Liver (tissue), 9 donors: ENCODE measurements around the gene DAPK1. TPM values are rescaled to one million over a fixed set of nuclear protein-coding genes. Genes with fewer than 3 reads are reported as not detected.

ENCODE experiments used
- DNase-seq: peaks from one replicate; pipeline ENCODE4 v3.0.0-alpha.2; 2017; ENCODE audit warnings: low spot score
- H3K27ac ChIP-seq, 2 donors: one replicate each; pipeline ENCODE4 v1.7.0; 2013; ENCODE audit warnings: inconsistent platforms in 2 of 2, low read length in 2 of 2, control low read depth in 1 of 2, low read depth in 1 of 2, mild to moderate bottlenecking in 1 of 2
- H3K27me3 ChIP-seq, 4 donors: one replicate each; pipeline versions ENCODE4 v1.6.1 to v1.7.0; 2013; ENCODE audit warnings: low read length in 3 of 4, inconsistent platforms in 1 of 4, mild to moderate bottlenecking in 1 of 4, moderate library complexity in 1 of 4; ENCODE audit not compliant: control insufficient read depth in 4 of 4, insufficient read depth in 4 of 4
- H3K36me3 ChIP-seq, 4 donors: one replicate each; pipeline versions ENCODE4 v1.6.1 to v1.7.0; 2013; ENCODE audit warnings: low read length in 3 of 4, mild to moderate bottlenecking in 3 of 4, low read depth in 1 of 4, moderate library complexity in 1 of 4; ENCODE audit not compliant: control insufficient read depth in 4 of 4, insufficient read depth in 3 of 4
- H3K4me1 ChIP-seq, 4 donors: one replicate each; pipeline versions ENCODE4 v1.6.1 to v1.7.0; 2013; ENCODE audit warnings: low read length in 3 of 4, mild to moderate bottlenecking in 3 of 4, moderate library complexity in 1 of 4; ENCODE audit not compliant: control insufficient read depth in 4 of 4, insufficient read depth in 4 of 4
- H3K4me3 ChIP-seq, 3 donors: one replicate each; pipeline versions ENCODE4 v1.6.1 to v1.7.0; 2013; ENCODE audit warnings: low read length in 3 of 3, control low read depth in 1 of 3, low read depth in 1 of 3, mild to moderate bottlenecking in 1 of 3
- H3K9ac ChIP-seq, 2 donors: one replicate each; pipeline ENCODE4 v1.7.0; 2013; ENCODE audit warnings: low read length in 2 of 2, mild to moderate bottlenecking in 2 of 2, moderate library complexity in 2 of 2, control low read depth in 1 of 2, low read depth in 1 of 2
- H3K9me3 ChIP-seq, 4 donors: one replicate each; pipeline versions ENCODE4 v1.6.1 to v1.7.0; 2013; ENCODE audit warnings: low read length in 3 of 4; ENCODE audit not compliant: control insufficient read depth in 4 of 4
- CTCF ChIP-seq: fragments of 150-350 bp; IDR thresholded peaks from 2 replicates; pipeline ENCODE4 v1.5.1; 2017; ENCODE audit warnings: improper control_type of control experiment, low read depth, low read length; ENCODE audit not compliant: missing input control
- EGR1 ChIP-seq, 2 donors: IDR thresholded peaks; 2 replicates each; pipeline ENCODE4 v1.6.1; 2016 to 2018; ENCODE audit warnings: antibody characterized with exemption in 2 of 2, low read depth in 2 of 2
- FOXA1 ChIP-seq: IDR thresholded peaks from 2 replicates; pipeline ENCODE4 v1.6.1; 2016; ENCODE audit warnings: antibody characterized with exemption
- FOXA2 ChIP-seq: IDR thresholded peaks from 2 replicates; pipeline ENCODE4 v1.6.1; 2016; ENCODE audit warnings: antibody characterized with exemption
- GABPA ChIP-seq, 2 donors: IDR thresholded peaks in 1 of 2; conservative IDR thresholded peaks in 1 of 2; 2 replicates each; pipeline ENCODE4 v1.6.1; 2016; ENCODE audit warnings: antibody characterized with exemption in 2 of 2, mild to moderate bottlenecking in 1 of 2, moderate library complexity in 1 of 2
- HNF4A ChIP-seq, 2 donors: conservative IDR thresholded peaks; 2 replicates each; pipeline ENCODE4 v1.6.1; 2016; ENCODE audit warnings: antibody characterized with exemption in 2 of 2, mild to moderate bottlenecking in 2 of 2
- HNF4G ChIP-seq: IDR thresholded peaks from 2 replicates; pipeline ENCODE4 v1.6.1; 2016; ENCODE audit warnings: antibody characterized with exemption
- JUND ChIP-seq, 2 donors: IDR thresholded peaks; 2 replicates each; pipeline ENCODE4 v1.6.1; 2016; ENCODE audit warnings: antibody characterized with exemption in 2 of 2
- MAX ChIP-seq: IDR thresholded peaks from 2 replicates; pipeline ENCODE4 v1.6.1; 2016; ENCODE audit warnings: antibody characterized with exemption
- NR2F2 ChIP-seq: IDR thresholded peaks from 2 replicates; pipeline ENCODE4 v1.6.1; 2016; ENCODE audit warnings: antibody characterized with exemption
- RAD21 ChIP-seq, 2 donors: IDR thresholded peaks; 2 replicates each; pipeline ENCODE4 v1.6.1; 2016; ENCODE audit warnings: antibody characterized with exemption in 2 of 2, mild to moderate bottlenecking in 2 of 2
- RXRA ChIP-seq, 2 donors: IDR thresholded peaks; 2 replicates each; pipeline ENCODE4 v1.6.1; 2017 to 2018; ENCODE audit warnings: antibody characterized with exemption in 2 of 2, mild to moderate bottlenecking in 1 of 2
- SP1 ChIP-seq: IDR thresholded peaks from 2 replicates; pipeline ENCODE4 v1.6.1; 2018; ENCODE audit warnings: antibody characterized with exemption, mild to moderate bottlenecking
- TAF1 ChIP-seq: conservative IDR thresholded peaks from 2 replicates; pipeline ENCODE4 v1.6.1; 2016; ENCODE audit warnings: antibody characterized with exemption, mild to moderate bottlenecking
- YY1 ChIP-seq: IDR thresholded peaks from 2 replicates; pipeline ENCODE4 v1.6.1; 2016; ENCODE audit warnings: antibody characterized with exemption, mild to moderate bottlenecking
- WGBS: extraction: QIAGEN DNeasy Blood & Tissue Kit; methylation state at CpG from one replicate; pipeline ENCODE4 v1.1.7; 2013; 5-methylcytosine and 5-hydroxymethylcytosine counted together
- polyA plus RNA-seq, 2 donors: library from polyadenylated mRNA; stranded (reverse) in 1 of 2; unstranded in 1 of 2; fragments of 200-250 nt in 1 of 2; fragments of >200 nt in 1 of 2; fragmentation: Nextera tagmentation in 1 of 2; extraction: Ambion mirVana in 1 of 2; gene quantifications; one replicate each; pipeline versions ENCODE4 v1.2.1 to v1.2.3, GENCODE V29; 2013 to 2015
- total RNA-seq, 2 donors: library from RNA; depleted of rRNA; stranded (reverse); fragments of >200 nt; gene quantifications; one replicate each; pipeline ENCODE4 v1.2.3, GENCODE V29; 2014
- TF ChIP-seq, protein P1 (sequence below): IDR thresholded peaks from 2 replicates; pipeline ENCODE4 v1.6.1; 2016; ENCODE audit warnings: antibody characterized with exemption
- TF ChIP-seq, protein P2 (sequence below): IDR thresholded peaks from 2 replicates; pipeline ENCODE4 v1.6.1; 2016; ENCODE audit warnings: antibody characterized with exemption, mild to moderate bottlenecking
- TF ChIP-seq, protein P3 (sequence below): IDR thresholded peaks from 2 replicates; pipeline ENCODE4 v1.6.1; 2016; ENCODE audit warnings: antibody characterized with exemption
- donor health status: healthy.
- donor health status: healthy.
- donor health status: healthy.
- donor health status: healthy.
- donor health status: healthy.

The DAPK1 gene
- total and polyA plus RNA-seq, 4 donors: 14.0 to 40.8 (median 21.8) TPM

DNA sequence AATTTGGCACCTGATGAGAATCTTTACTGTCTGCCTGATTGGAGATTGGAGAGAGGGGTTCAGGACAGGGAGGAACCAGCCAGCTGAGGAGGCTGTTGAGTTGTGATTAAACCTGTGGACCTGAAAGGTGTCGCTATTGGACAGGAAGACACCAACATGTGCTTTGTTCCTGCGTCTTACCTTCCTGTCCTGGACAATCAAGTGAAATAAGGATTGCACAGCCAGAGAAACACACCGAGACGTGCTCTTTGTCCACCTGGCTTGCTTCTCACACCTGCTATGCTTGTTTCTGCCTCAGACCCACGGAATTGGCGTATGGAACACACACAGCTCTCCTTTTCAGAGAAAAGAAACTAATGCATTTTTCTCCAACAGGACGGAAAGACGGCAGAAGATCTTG, 170.6 kb downstream of the DAPK1 start:
- no peak for TF ChIP-seq FOXA2
- TF ChIP-seq YY1: no peak
- no peak for TF ChIP-seq EGR1 (IDR thresholded peaks at IDR 0.05; ENCODE audit: low read depth in 2 of 2)
- no peak for TF ChIP-seq RXRA (IDR thresholded peaks at IDR 0.05)
- no peak for TF ChIP-seq RAD21 (IDR thresholded peaks at IDR 0.05)
- no peak for TF ChIP-seq TAF1
- TF ChIP-seq, protein P1, sequence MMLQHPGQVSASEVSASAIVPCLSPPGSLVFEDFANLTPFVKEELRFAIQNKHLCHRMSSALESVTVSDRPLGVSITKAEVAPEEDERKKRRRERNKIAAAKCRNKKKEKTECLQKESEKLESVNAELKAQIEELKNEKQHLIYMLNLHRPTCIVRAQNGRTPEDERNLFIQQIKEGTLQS: no peak
- no peak for TF ChIP-seq MAX
- no peak for TF ChIP-seq FOXA1
- TF ChIP-seq, protein P2, sequence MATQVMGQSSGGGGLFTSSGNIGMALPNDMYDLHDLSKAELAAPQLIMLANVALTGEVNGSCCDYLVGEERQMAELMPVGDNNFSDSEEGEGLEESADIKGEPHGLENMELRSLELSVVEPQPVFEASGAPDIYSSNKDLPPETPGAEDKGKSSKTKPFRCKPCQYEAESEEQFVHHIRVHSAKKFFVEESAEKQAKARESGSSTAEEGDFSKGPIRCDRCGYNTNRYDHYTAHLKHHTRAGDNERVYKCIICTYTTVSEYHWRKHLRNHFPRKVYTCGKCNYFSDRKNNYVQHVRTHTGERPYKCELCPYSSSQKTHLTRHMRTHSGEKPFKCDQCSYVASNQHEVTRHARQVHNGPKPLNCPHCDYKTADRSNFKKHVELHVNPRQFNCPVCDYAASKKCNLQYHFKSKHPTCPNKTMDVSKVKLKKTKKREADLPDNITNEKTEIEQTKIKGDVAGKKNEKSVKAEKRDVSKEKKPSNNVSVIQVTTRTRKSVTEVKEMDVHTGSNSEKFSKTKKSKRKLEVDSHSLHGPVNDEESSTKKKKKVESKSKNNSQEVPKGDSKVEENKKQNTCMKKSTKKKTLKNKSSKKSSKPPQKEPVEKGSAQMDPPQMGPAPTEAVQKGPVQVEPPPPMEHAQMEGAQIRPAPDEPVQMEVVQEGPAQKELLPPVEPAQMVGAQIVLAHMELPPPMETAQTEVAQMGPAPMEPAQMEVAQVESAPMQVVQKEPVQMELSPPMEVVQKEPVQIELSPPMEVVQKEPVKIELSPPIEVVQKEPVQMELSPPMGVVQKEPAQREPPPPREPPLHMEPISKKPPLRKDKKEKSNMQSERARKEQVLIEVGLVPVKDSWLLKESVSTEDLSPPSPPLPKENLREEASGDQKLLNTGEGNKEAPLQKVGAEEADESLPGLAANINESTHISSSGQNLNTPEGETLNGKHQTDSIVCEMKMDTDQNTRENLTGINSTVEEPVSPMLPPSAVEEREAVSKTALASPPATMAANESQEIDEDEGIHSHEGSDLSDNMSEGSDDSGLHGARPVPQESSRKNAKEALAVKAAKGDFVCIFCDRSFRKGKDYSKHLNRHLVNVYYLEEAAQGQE: no peak
- no peak for TF ChIP-seq CTCF
- TF ChIP-seq GABPA (IDR thresholded peaks at IDR 0.05 in 1 of 2, conservative IDR thresholded peaks at IDR 0.05 in 1 of 2): no peak
- TF ChIP-seq, protein P3, sequence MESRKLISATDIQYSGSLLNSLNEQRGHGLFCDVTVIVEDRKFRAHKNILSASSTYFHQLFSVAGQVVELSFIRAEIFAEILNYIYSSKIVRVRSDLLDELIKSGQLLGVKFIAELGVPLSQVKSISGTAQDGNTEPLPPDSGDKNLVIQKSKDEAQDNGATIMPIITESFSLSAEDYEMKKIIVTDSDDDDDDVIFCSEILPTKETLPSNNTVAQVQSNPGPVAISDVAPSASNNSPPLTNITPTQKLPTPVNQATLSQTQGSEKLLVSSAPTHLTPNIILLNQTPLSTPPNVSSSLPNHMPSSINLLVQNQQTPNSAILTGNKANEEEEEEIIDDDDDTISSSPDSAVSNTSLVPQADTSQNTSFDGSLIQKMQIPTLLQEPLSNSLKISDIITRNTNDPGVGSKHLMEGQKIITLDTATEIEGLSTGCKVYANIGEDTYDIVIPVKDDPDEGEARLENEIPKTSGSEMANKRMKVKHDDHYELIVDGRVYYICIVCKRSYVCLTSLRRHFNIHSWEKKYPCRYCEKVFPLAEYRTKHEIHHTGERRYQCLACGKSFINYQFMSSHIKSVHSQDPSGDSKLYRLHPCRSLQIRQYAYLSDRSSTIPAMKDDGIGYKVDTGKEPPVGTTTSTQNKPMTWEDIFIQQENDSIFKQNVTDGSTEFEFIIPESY: no peak
- TF ChIP-seq HNF4G: no peak
- TF ChIP-seq HNF4A (conservative IDR thresholded peaks at IDR 0.05): no peak
- no peak for TF ChIP-seq JUND (IDR thresholded peaks at IDR 0.05)
- no peak for TF ChIP-seq NR2F2
- no peak for TF ChIP-seq SP1
- H3K36me3 ChIP-seq: peaks cover 0 to 55% (median 35%) of the 10 kb centered on the region in 4 donors
- no peak for DNase-seq

More for the DNA sequence above, 170.6 kb downstream of the DAPK1 start:
- H3K4me1 ChIP-seq: peaks cover 0 to 12% (median 3%) of the 10 kb centered on the region in 4 donors
- WGBS: 96% methylated on average over 8 of the region's 8 CpGs
- no peak overlapping the region for H3K27ac ChIP-seq
- H3K27me3 ChIP-seq: no peaks in the 10 kb centered on the region
- H3K9me3 ChIP-seq: peaks cover 0 to 4% (median 2%) of the 10 kb centered on the region in 4 donors
- no peak overlapping the region for H3K4me3 ChIP-seq
- H3K9ac ChIP-seq: no peak overlapping the region
